Left renal pelvis (tissue), 4 donors: ENCODE results near the gene PGLYRP4. TPM values are rescaled to one million over a fixed set of nuclear protein-coding genes. Genes with fewer than 3 reads are reported as not detected.
"Not testable (repeated sequence)": the region's sequence is repeated elsewhere in the genome, so short reads cannot be mapped to it uniquely, and the experiment has no call there.

Experiments
- DNase-seq, 4 donors: peaks; one replicate each; pipeline ENCODE4 v3.0.0-alpha.2; 2013; ENCODE audit warnings: low read depth in 4 of 4, low spot score in 3 of 4
- polyA plus RNA-seq, 4 donors: library from polyadenylated mRNA; unstranded; fragments of 120-200 nt; gene quantifications; one replicate each; pipeline ENCODE4 v1.2.1, GENCODE V29; 2013; ENCODE audit not compliant: insufficient read length in 4 of 4

PGLYRP4 gene
- polyA plus RNA-seq, 4 donors = not detected

- no peak for DNase-seq
Measured at GRCh38 chr1:153341431-153341934, 7.2 kb downstream of the PGLYRP4 start.

DNA sequence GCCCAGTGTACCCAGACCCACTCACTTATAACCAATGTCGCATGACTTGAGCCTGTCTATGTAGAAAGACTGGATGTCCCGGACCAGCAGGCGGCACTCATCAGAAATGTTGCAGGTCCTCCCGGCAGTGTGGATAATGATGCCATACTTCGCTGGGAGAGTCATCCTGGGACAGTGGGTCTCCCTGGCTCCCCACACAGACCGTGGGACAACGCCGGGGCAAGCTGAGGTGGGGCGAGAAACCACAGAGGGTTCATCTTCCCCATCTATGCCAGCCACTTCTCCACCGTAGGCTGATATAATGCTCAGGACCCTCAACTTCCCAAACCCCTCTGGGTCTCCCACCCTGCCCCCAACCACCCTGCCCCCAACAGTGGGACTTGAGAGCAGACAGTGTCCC lies 8.3 kb downstream of the PGLYRP4 start:
- DNase-seq = no peak

DNA sequence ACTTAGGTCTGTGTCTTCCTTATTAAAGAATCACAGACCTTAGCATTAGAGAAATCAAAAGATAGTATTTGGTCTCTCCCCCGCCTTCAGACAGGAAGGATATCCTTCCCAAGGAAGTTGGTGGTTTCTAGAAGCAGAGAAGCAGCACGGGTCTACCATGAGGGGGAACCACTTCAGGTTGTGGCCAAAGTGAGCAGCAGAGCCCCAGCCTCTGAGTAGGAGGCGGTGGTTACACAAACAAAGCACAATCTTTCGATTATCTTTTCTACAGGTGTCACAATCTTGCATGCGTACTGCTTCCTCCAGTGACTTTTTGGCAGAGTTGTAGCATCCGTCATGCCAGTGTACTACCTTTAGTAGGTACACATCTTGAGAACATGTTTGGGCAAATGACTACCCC lies 8.8 kb downstream of the PGLYRP4 start:
- DNase-seq = no peak

DNA sequence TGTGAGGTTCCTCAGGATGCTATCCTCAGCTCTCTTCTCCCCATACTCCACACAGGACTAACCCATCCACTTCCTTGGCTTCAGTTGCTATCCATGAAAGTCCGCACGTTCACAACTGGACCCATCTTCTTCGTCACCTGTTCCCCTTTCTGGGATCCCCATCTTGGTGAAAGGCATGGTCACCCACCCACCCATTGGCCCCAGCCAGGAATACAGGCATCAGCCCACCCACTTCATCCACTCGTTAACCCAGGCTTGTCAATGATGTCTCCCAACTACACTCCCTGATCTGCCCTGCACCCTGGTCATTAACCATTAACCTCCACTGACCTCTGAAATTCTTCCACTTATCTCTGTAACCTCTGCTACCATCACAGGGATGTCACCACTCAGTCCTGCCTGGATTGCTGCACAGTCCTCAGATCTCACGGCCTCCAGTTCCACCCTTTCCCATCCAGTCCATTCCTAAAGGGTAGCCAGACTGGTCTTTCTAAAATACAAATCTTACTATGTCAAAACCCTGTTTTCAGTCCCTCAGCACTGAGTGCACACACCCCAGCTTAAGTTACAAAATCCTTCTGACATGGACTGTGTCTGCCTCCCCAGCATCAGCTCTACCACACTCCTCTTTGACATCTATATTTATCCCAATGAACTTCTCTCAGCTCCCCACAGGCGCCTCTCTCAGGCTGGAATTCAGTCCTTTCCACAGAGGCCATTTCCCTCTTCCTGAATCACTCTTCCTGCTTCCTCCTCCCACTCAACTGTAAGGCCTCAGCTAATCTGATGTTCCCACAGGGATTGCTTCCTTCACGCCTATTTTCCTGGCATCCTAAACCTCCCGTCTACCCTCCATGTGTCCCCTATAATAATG lies 10.4 kb downstream of the PGLYRP4 start:
- no peak for DNase-seq

DNA sequence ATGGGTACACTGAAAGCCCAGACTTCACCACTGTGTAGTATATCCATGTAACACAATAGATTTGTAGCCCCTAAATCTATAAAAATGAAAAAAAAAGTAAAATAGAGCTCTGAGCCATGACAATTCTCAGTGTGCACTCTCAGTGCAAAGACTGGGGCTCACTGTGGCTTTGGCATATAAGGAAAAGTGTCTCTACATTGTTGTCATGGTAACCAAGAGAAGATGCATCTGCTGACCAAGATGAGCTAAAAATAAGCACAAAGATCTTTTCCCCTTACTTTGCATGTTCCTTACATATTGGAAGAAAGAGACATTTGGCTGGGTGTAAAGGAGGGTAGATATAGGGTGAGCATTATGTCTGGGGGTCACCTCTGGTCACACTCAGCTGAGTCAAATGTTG lies 12.0 kb downstream of the PGLYRP4 start:
- DNase-seq = no peak

- DNase-seq = no peak
Measured at GRCh38 chr1:153333902-153334301, 14.7 kb downstream of the PGLYRP4 start.

DNA sequence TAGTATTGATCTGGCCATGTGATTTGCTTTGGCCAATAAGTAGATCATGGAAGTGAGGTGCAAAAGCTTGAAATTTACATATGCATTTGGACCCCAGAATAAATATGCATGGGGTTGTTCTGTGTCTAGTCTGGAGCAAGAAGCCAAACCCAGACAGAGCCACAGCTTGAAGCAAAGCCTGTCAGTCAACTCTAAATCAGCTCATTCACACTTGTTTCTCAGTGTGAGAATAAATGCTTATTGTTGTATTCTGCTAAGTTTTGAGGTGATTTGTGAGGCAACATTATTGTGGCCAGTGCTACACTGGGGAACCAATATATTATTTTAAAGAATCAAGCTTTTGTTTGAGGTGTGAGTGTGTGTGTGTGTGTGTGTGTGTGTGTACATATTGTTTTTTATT lies 23.7 kb downstream of the PGLYRP4 start:
- no peak for DNase-seq

DNA sequence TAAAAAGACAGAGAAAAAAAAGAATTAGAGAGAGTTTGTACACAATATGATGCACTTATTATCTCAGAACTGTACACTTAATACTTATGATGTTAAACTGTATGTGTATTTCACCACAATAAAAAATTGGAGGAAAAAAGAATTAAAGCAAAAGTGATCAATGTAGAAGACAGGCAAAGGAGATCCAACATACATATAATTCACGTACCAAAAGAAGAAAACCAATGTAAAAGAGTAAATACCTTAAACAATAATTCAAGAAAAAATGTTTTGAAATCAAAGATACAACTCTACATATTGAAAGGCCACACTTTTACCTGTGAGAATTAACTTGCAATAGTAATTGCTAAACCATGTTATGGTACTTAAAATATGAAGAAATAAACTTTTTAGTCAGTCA lies 26.1 kb downstream of the PGLYRP4 start:
- DNase-seq = no peak

DNA sequence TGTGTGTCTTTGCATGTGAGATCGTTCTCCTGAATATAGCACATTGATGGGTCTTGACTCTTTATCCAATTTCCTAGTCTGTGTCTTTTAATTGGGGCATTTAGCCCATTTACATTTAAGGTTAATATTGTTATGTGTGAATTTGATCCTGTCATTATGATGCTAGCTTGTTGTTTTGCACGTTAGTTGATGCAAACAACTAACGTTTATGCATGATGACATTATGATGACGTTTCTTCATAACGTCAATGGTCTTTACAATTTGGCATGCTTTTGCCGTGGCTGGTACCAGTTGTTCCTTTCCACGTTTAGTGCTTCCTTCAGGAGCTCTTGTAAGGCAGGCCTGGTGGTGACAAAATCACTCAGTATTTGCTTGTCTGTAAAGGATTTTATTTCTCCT lies 30.5 kb downstream of the PGLYRP4 start:
- not testable (repeated sequence) for DNase-seq

DNA sequence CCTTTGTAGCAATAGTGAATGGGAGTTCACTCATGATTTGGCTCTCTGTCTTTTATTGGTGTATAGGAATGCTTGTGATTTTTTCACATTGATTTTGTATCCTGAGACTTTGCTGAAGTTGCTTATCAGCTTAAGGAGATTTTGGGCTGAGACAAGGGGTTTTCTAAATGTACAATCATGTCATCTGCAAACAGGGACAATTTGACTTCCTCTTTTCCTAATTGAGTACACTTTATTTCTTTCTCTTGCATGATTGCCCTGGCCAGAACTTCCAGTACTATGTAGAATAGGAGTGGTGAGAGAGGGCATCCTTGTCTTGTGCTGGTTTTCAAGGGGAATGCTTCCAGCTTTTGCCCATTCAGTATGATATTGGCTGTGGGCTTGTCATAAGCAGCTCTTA lies 32.6 kb downstream of the PGLYRP4 start:
- not testable (repeated sequence) for DNase-seq

DNA sequence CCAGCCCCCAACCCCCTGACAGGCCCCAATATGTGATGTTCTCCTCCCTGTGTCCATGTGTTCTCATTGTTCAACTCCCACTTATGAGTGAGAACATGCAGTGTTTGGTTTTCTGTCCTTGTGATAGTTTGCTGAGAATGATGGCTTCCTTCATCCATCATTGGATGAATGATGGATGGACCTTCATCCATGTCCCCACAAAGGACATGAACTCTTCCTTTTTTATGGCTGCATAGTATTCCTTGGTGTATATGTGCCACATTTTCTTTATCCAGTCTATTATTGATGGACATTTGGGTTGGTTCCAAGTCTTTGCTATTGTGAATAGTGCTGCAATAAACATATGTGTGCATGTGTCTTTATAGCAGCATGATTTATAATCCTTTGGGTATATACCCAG lies 34.3 kb downstream of the PGLYRP4 start:
- not testable (repeated sequence) for DNase-seq

- no peak for DNase-seq
Measured at GRCh38 chr1:153313288-153313687, 35.4 kb downstream of the PGLYRP4 start.

DNA sequence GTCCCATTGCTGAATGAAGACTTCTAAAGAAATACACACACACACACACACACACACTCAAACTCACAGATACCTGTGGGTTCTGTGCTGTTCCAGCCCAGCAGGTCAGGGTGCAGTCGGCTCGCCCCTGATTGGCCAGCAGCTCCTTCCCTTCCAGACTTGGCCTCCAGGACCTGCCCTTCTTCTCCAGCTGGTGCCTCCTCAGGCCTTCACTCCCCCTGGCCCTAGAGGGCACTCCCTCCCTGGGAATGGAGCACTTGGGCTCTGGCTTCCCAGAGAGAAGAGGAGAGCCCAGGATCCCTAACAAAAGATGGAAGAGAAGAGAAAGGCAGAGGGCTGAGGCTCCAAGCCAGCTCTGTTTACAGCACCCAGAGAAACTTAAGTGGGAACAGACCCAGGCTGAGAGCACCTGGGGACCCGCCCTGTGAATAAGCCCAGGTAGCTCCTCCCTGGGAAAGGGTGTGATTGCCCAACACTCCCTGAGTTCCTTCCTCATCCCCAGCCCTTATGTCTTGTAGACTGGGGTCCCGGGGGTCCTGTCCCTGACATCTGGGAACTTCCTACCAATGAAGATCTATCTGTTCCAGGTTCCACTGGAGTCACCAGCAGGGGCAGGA lies 36.0 kb downstream of the PGLYRP4 start, which contains the start of gene PGLYRP3:
Gene PGLYRP3, minus strand, starts transcription at position 383 of the 617 bp plus-strand sequence. CDS start 2,287 bp downstream, outside the sequence.
- DNase-seq = no peak

GRCh38 chr1:153310526-153310925 lies 38.1 kb downstream of the PGLYRP4 start:
- DNase-seq = no peak

DNA sequence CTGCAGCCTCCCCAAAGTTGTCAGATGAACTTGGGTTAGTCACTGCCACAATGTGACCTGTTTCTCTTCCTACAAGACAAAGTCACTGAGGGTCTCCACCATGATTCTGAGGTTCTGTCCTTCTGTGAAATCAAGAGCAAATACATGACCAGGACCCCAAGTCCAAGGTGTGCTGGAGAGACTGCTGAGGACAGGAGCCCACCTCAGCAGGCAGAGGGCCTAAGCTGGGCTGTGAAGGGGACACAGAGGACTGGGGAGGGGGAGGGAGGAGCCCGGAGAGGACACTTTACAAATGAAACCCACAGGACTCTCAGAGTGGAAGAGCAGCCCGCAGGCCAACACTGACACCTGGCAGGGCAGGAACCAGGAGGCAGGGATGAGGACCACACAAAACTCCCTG lies 39.2 kb downstream of the PGLYRP4 start:
- DNase-seq = no peak

DNA sequence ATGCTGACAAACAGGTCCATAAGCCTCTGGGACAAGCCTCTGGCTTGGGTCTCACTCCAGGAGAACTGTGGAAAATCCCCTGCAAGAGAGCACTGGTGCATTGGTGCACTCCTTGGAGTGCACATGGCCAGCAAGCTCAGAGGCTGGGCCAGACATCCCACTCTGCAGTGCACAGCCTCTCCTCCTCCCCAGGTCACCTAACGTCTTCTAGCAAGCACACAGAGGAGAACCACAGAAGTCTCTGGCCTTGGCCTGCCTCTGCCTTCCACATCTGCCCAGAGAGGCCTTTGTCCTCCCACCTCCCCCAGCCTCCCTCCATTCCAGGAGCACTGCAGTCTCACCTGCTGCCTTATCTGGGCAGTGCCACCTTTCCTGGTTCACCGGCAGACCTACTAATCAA lies 40.1 kb downstream of the PGLYRP4 start:
- DNase-seq = no peak

GRCh38 chr1:153307221-153307600 lies 41.4 kb downstream of the PGLYRP4 start:
- DNase-seq = no peak

- DNase-seq = no peak
Measured at GRCh38 chr1:153306303-153307220, 42.1 kb downstream of the PGLYRP4 start.

DNA sequence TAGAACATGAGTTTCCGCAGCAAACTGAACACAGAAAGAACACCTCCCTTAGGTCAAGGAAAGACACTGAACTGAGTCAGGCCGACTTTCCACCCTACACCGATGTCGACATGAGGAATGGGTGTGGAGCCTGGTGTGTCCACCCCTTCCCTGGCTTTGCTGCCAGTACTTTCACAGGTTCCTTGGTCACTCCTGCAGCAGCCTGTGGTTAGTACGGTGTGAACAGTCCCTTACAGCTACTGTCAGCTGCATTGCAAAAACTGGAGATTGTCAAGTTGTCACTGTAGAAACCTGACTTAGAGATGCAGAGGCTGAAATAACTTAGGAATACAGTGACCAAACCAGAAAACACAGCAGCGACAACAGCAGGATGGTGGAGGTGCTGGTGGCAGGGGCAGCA lies 43.0 kb downstream of the PGLYRP4 start:
- DNase-seq = no peak

- DNase-seq = no peak
Measured at GRCh38 chr1:153302308-153302707, 46.3 kb downstream of the PGLYRP4 start.

GRCh38 chr1:153293851-153294250 lies 54.8 kb downstream of the PGLYRP4 start:
- DNase-seq = no peak
